ENCODE measurements around the gene PABPN1L. TPM values are rescaled to one million over a fixed set of nuclear protein-coding genes. Genes with fewer than 3 reads are reported as not detected.

Gene PABPN1L
- total RNA-seq, 1 donor from 2014 or later: not detected

DNA sequence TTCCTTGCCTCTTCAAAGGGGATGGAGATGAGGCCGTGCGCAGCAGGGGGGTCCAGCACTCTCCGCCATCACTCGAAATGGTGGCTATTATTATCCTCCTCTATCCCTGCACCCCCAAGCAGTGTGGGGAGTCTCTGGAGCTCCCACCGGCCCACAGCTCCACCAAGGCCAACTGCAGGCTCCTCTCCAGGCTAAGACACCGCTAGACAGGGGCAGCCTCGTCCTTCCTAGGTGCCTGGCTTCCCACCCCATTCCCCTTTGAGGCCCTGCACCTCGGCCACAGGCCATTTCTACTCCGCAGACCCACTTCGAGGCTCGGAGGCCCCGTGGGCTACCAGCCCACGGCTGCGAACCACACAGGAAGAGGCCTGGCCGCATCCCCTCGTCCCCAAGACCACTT, 39.6 kb upstream of the PABPN1L start:
- TF ChIP-seq POLR2A (IDR thresholded peaks at IDR 0.05) (no peak), POLR2AphosphoS5 (IDR thresholded peaks at IDR 0.05; ENCODE audit: insufficient read depth in 1 of 2, low read depth in 1 of 2) (no peak)
- TF ChIP-seq, protein P1, sequence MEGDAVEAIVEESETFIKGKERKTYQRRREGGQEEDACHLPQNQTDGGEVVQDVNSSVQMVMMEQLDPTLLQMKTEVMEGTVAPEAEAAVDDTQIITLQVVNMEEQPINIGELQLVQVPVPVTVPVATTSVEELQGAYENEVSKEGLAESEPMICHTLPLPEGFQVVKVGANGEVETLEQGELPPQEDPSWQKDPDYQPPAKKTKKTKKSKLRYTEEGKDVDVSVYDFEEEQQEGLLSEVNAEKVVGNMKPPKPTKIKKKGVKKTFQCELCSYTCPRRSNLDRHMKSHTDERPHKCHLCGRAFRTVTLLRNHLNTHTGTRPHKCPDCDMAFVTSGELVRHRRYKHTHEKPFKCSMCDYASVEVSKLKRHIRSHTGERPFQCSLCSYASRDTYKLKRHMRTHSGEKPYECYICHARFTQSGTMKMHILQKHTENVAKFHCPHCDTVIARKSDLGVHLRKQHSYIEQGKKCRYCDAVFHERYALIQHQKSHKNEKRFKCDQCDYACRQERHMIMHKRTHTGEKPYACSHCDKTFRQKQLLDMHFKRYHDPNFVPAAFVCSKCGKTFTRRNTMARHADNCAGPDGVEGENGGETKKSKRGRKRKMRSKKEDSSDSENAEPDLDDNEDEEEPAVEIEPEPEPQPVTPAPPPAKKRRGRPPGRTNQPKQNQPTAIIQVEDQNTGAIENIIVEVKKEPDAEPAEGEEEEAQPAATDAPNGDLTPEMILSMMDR (IDR thresholded peaks at IDR 0.05): no peak

GRCh38 chr16:88905563-88905962, 39.1 kb upstream of the PABPN1L start:
- intact Hi-C loops (cut with DNase I): no loop called here

More for the DNA sequence above, 39.6 kb upstream of the PABPN1L start:
- Histone ChIP-seq H3K9me3 (no peaks in the 10 kb centered on the region), H3K36me3 (no peaks in the 10 kb centered on the region), H3K27ac (no peak overlapping the region), H3K4me1 (no peaks in the 10 kb centered on the region), H3K4me3 (no peak overlapping the region), H3K27me3 (no peaks in the 10 kb centered on the region)
- no peak for DNase-seq (ENCODE audit: extremely low spot score in 2 of 2)
- intact Hi-C loops (cut with DNase I): no loop called here

DNA sequence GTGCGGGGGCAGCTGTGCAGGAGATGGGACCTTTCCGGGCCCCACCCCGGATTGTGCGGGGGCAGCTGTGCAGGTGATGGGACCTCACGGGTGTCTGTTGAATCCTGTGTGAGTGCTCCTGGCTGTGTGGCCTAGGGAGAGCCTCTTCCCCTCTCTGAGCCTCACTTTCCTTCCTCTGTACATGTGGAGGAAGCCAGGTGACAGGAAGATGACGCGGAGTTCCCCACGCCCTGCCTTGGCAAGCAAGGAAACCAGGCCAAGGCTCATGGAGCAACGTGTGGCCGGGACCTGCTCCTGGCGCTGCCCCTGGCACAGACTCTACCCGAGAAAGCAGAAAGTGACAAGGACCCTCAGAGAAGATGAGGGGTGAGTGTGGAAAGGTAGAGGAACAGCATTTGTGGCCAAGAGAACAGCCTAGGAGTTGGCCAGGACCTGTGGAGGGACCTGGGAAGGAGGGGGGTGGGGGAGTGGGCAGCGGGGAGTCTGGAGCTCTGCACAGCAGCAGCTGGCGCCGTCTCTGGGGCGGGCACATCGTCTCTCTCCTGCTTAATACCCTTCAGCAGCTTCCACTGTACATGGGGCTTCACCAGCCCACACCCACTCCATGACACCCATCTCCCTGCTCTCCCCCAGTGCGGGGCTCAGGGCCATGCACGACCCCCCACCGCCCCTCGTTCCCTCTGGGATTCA, 38.4 kb upstream of the PABPN1L start:
- H3K36me3 ChIP-seq: no peaks in the 10 kb centered on the region
- no peaks in the 10 kb centered on the region for H3K27me3 ChIP-seq
- H3K4me1 ChIP-seq: no peaks in the 10 kb centered on the region
- TF ChIP-seq POLR2A (IDR thresholded peaks at IDR 0.05) (no peak), POLR2AphosphoS5 (IDR thresholded peaks at IDR 0.05; ENCODE audit: insufficient read depth in 1 of 2, low read depth in 1 of 2) (no peak)
- TF ChIP-seq, protein P1 (IDR thresholded peaks at IDR 0.05): no peak
- H3K9me3 ChIP-seq: no peaks in the 10 kb centered on the region
- H3K27ac ChIP-seq: no peak overlapping the region
- intact Hi-C loops (cut with DNase I): no loop called here
- H3K4me3 ChIP-seq: no peak overlapping the region
- DNase-seq (ENCODE audit: extremely low spot score in 2 of 2): no peak

More at GRCh38 chr16:88905563-88905962, 39.1 kb upstream of the PABPN1L start:
- Histone ChIP-seq H3K4me3 (no peak overlapping the region), H3K36me3 (no peaks in the 10 kb centered on the region), H3K27ac (no peak overlapping the region), H3K9me3 (no peaks in the 10 kb centered on the region), H3K27me3 (no peaks in the 10 kb centered on the region), H3K4me1 (no peaks in the 10 kb centered on the region)
- TF ChIP-seq POLR2AphosphoS5 (IDR thresholded peaks at IDR 0.05; ENCODE audit: insufficient read depth in 1 of 2, low read depth in 1 of 2): no peak
- TF ChIP-seq, protein P1 (IDR thresholded peaks at IDR 0.05): no peak
- TF ChIP-seq POLR2A (IDR thresholded peaks at IDR 0.05): no peak
- no peak for DNase-seq (ENCODE audit: extremely low spot score in 2 of 2)

DNA sequence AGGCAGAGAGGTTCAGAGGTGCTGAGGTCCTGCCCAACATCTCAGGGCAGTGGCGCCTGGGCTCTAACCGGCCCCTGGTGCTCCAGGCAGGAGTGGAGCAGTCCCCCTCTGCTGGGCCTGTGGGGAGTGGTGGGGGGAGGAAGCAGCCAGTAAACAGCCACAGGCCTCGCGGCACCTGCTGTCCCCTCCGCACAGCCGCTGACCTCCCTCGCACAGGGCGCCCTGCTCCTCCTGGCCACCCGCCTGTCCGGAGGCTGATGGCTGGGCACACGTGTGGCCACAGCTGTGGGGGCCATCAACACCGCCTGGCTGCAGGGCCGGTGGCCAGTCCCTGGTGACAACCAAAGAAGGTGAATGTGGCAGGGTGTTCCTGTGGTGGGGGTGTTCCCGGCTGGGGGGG, 36.8 kb upstream of the PABPN1L start:
- Histone ChIP-seq H3K36me3 (no peaks in the 10 kb centered on the region), H3K27me3 (no peaks in the 10 kb centered on the region), H3K4me3 (no peak overlapping the region), H3K4me1 (no peaks in the 10 kb centered on the region), H3K9me3 (no peaks in the 10 kb centered on the region), H3K27ac (no peak overlapping the region)
- intact Hi-C loops (cut with DNase I): no loop called here
- TF ChIP-seq POLR2A (IDR thresholded peaks at IDR 0.05) (no peak), POLR2AphosphoS5 (IDR thresholded peaks at IDR 0.05; ENCODE audit: insufficient read depth in 1 of 2, low read depth in 1 of 2) (no peak)
- TF ChIP-seq, protein P1 (IDR thresholded peaks at IDR 0.05): no peak
- DNase-seq (ENCODE audit: extremely low spot score in 2 of 2): no peak

GRCh38 chr16:88902744-88903143, 36.3 kb upstream of the PABPN1L start:
- Histone ChIP-seq H3K36me3 (no peaks in the 10 kb centered on the region), H3K27me3 (no peaks in the 10 kb centered on the region), H3K4me1 (no peaks in the 10 kb centered on the region), H3K27ac (no peak overlapping the region), H3K4me3 (no peak overlapping the region), H3K9me3 (no peaks in the 10 kb centered on the region)
- DNase-seq (ENCODE audit: extremely low spot score in 2 of 2): no peak
- intact Hi-C loops (cut with DNase I): no loop called here
- no peak for TF ChIP-seq POLR2AphosphoS5 (IDR thresholded peaks at IDR 0.05; ENCODE audit: insufficient read depth in 1 of 2, low read depth in 1 of 2)
- TF ChIP-seq POLR2A (IDR thresholded peaks at IDR 0.05): no peak
- TF ChIP-seq, protein P1 (IDR thresholded peaks at IDR 0.05): no peak

Data from vagina (tissue), 2 donors.